Lung microvascular endothelial cell (primary cell): ENCODE data around the gene PARG. TPM values are rescaled to one million over a fixed set of nuclear protein-coding genes. Genes with fewer than 3 reads are reported as not detected.
A peak's percentile ranks its signal among the peaks of the same experiment; 100 is the strongest.
"Not testable (repeated sequence)": the region's sequence is repeated elsewhere in the genome, so short reads cannot be mapped to it uniquely, and the experiment has no call there.

Source experiments
- DNase-seq, 2 donors: peaks; one replicate each; pipeline versions ENCODE4 v3.0.0 to v3.0.0-alpha.2; 2010; ENCODE audit warnings: low read depth in 2 of 2
- total RNA-seq: library from RNA; depleted of rRNA; stranded (reverse); fragments of >200 nt; gene quantifications from 2 replicates; pipeline ENCODE4 v1.2.1, GENCODE V29; 2014

The PARG gene
- total RNA-seq: 17.0 and 20.6 TPM in 2 replicates

GRCh38 chr10:49941447-49942338 is at the start of gene PARG, which contains the start of gene TIMM23B:
Gene PARG, minus strand, starts transcription at chr10:49942027. Its CDS starts 302 bp downstream, at chr10:49941725.
Gene TIMM23B, plus strand, starts transcription at chr10:49942053. Its CDS starts 142 bp downstream, at chr10:49942195.
- peak; percentile 77 to 86 for DNase-seq

GRCh38 chr10:49988376-49988775 is 46.5 kb upstream of the PARG start, which contains the start of gene AGAP6:
Gene AGAP6, plus strand, starts transcription at chr10:49988406. Its CDS starts 310 bp downstream, at chr10:49988716.
- not testable (repeated sequence) for DNase-seq

- not testable (repeated sequence) for DNase-seq
Observed at GRCh38 chr10:49987207-49987606, 45.4 kb upstream of the PARG start.

GRCh38 chr10:49977756-49978155 is 35.9 kb upstream of the PARG start:
- not testable (repeated sequence) for DNase-seq

DNA sequence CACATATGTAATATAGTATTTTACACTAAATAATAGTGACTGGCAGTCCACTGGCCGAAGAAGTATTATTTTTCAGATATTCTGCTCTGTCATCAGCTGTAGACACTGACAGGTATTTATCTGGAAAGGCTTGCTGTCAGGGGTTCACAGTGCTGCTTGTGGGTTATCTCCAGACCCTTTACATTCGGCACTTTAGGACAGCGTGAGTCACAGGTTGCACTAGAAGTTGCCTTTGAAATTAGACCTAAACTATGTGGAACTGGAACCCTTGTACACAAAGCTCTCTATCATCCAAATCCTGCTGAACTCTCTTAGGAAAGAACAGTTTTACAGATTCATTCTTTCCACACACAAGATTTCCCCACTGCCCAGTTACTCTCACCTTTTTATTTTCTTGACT is 30.3 kb upstream of the PARG start:
- DNase-seq: not testable (repeated sequence)

DNA sequence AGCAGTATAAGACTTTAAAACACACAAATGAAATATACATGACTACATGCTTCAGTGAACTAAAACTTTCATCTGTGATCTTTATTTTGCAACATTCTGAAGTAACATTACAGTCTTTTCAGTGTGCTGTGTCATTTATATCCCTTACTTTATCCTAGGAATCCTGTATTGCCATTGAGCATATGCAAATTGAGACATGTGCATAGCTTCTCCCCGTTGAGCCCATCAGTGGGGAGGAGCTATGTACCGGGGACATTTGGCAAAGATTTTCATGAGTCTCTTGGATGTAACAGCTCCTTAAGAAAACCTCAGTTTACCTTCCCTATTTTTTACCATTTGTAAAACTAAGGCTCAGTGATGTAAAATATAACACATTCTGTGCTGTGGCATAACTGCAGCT is 29.6 kb upstream of the PARG start:
- not testable (repeated sequence) for DNase-seq

GRCh38 chr10:49970331-49970857 is 28.6 kb upstream of the PARG start:
- not testable (repeated sequence) for DNase-seq

DNA sequence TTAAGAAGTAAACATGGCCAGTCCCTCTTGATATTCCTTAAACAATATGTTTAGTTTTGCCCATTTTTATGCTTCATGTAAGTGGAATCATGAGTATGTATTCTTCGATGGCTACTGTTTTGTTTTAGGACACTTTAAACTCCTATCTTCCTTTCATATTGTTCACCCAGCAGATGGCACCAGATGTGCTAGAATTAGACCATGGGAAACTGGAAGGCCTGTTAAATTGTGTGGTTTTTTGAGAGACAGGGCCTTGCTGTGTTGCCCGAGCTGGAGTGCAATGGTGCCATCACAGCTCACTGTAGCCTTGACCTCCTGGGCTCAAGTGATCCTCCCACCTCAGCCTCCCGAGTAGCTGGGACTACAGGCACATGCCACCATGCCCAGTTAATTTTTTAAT is 11.3 kb upstream of the PARG start:
- peak; percentile 13 to 24 for DNase-seq

DNA sequence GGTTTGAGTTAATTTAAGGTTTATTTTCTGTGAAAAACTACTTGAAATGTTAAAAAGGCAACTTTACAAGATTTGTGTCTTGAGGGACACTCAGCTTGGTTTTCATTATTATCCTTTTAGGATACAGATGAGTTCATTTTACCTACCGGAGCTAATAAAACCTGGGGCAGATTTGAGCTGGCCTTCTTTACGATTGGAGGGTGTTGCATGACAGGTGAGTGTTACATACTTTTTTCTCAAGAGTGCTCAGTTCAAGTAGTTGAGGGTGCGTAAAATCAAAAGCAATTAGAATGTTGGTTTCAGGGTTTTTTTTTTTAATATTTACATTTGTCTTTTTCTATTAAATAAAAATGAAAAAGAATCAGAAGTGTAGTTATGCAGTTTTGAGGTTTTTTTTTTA is 10.2 kb upstream of the PARG start:
- not testable (repeated sequence) for DNase-seq

GRCh38 chr10:49948737-49949136 is 6.9 kb upstream of the PARG start:
- DNase-seq: not testable (repeated sequence)

GRCh38 chr10:49948142-49948541 is 6.3 kb upstream of the PARG start:
- DNase-seq: not testable (repeated sequence)

DNA sequence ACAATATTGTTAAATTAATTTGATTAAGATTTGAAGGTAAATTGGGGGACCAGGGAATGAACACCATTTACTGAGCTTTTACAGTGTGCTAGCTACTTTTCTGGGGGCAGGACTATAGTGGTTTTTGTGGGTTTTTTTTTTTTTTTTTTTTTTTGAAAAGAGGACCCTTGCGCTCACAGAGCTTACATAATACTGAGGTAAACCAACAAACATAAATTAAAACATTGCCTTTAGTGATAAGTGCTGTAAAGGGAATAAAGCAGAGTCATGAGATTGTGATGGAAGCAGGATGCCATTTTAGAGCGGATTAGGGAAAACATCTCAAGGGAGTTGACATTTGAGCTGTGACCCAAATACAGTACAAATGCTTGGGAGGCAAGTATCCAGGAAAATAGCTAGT is 1.8 kb upstream of the PARG start:
- not testable (repeated sequence) for DNase-seq

- peak; percentile 28 to 34 for DNase-seq
Observed at GRCh38 chr10:49942339-49942705, 495 bp upstream of the PARG start.

- not testable (repeated sequence) for DNase-seq
Observed at GRCh38 chr10:49931959-49932728, 9.7 kb downstream of the PARG start.

DNA sequence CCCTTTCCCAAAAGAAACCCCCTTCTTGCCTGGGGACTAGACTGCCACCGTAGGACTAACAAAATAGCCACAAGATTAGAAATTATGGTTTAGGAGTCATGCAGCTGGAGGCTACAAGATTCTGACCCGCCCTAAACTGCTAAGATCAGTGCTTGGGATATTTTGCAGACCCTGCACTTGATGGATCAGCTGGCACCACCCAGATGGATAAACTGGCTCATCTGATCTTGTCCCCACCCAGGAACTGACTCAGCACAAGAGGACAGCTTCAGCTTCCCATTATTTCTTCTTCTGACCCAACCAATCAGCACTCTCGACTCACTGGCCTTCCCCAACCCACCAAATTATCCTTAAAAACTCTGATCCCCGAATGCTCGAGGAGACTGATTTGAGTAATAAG is 10.6 kb downstream of the PARG start:
- not testable (repeated sequence) for DNase-seq

DNA sequence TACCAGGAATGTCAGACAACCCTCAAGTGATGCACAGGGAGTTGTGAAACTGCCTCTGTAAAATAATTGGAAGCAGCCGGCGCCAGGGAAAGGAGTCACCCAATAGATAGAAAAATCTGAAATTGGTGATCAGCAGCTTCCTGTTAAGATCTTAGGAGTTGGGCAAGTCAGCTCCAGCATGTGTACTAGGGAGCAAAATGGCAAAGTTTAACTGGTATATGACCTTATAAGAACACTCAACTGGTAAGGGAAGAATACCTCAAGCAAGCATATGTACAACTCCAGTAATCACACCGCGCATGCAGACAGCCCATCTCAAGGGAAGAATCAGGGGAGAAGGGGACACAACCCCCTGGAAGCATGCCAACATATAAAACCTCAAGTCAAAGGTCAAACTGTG is 18.3 kb downstream of the PARG start:
- DNase-seq: not testable (repeated sequence)

DNA sequence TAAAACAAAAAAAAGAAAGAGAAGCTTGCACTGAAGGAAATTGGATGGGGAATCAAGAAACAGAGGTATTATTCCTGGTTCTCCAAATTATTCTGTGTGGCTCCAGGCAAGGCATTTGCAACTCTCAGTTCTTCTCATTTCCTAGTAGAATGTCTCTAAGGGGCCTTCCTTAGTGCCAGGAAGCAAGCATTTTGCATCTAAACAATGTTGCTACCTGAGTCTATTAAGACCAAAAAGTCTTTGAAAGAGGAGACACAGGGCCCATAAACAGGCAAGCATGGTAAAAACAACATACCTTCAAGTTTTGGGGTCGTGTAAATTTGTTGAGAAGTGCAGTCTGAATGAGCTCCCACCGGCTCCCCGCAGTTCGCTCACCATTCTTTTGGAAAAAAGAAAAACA is 19.8 kb downstream of the PARG start:
- not testable (repeated sequence) for DNase-seq

DNA sequence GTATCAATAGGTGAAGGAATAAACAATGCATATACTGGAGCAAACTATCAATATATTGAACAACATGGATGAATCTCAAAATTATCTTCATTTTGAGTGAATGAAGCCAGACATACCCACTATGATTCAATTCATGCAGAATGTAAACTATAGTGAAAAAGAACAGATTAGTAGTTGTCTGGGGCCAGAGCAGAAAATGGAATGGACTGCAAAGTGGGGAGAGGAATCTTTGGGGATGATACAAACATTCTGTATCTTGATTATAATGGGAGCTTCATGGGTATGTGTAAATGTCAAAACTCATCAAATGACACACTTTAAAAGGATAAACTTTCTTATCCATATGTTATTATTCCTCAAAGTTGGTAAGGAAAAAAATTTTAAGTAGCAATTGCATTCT is 23.9 kb downstream of the PARG start:
- DNase-seq: not testable (repeated sequence)

DNA sequence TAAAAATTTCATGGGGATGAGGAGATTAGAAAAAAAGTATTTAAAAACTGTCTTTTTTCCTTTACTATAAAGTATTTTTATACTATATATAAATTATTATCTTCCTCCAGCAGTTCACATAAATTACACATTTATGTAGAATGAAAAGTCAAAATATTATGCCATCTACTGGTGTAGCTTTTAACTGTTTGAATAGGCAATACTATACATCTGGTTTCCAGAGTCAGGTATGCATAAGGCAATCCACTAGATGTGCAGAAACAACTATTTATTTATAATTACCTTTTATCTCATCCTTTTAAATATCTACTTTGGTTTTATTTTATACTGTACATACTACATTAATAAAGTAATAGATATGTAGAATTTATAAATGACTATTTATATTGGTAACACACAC is 25.4 kb downstream of the PARG start:
- not testable (repeated sequence) for DNase-seq

DNA sequence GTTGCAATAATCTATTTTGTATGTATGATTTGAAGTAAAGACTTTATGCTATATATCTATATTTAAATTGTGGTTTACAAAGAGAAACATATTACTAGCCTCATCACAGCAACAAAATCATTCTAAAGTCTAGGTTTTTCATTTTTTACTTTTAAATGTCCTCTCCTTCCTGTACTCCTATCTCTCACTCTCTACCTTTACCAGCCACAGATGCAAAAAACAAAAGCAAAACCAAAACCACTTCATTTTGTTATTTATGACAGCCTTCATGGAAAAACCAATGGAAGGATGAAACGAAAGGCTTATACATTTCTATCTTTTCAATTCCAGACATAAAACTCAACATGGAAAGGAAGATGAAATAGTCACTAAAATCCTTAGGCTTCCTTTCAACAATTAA is 31.5 kb downstream of the PARG start:
- not testable (repeated sequence) for DNase-seq

DNA sequence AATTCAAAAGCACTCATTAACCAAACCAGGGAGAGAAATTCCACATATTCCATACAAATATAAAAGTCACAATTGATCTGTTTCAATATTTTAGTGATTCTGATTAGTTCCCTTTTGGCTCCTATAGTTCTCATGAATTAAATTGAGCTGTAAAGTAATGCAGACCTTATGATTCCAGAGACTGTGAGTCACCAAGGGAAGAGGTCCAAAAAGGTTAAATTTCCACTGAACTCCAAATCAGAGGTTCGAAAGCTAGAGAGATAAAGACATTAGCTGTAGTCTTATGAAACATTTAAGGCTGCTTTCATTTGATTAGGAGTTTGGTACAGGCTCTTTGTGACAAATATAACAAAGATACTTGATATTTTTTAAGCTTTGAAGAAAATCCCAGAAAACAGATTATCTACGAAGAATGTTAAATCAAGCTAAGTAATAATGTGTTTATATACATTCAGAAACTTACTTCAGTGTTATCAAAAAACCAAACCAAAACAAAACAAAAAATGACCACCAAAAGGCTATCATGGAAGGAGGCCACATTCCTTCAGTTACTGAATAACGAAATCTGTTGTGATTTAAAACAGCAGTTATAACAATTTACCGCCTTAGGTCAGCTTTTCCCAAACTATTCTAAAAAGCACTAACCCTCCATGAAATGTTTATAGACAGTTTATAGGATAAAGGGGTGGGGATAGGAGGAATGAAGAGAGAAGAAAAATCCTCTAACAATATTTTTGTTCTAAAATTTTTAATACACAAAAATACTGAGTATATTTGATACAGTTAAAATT is 33.3 kb downstream of the PARG start:
- not testable (repeated sequence) for DNase-seq
